HepG2 (cell line): ENCODE measurements around the gene IFT80. TPM values are rescaled to one million over a fixed set of nuclear protein-coding genes. Genes with fewer than 3 reads are reported as not detected.

Source experiments
- AGO1 ChIP-seq: fragments of 200-400 bp; formaldehyde crosslinking; IDR thresholded peaks from 2 replicates; pipeline ENCODE4 v1.6.1; 2017; ENCODE audit warnings: mild to moderate bottlenecking, low read depth, low read length, moderate library complexity; ENCODE audit not compliant: poor library complexity, severe bottlenecking
- ATF4 ChIP-seq, 2 experiments: fragments of 450-650 bp in 1 of 2; sonication (generic) in 1 of 2; formaldehyde crosslinking; IDR thresholded peaks; 2 replicates each; pipeline versions ENCODE4 v1.5.0 to v1.8.0; 2020 to 2022; ENCODE audit warnings: mild to moderate bottlenecking in 1 of 2, missing genetic modification reagents in 1 of 2
- CBX2 ChIP-seq, 2 experiments: fragments of 200-600 bp in 1 of 2; sonication (generic); formaldehyde crosslinking in 1 of 2; IDR thresholded peaks; 2 replicates each; pipeline versions ENCODE4 v1.7.0 to v1.8.1; 2018 to 2022; ENCODE audit warnings: low read depth in 2 of 2, low read length in 1 of 2, mild to moderate bottlenecking in 1 of 2, missing genetic modification reagents in 1 of 2
- CCDC6 ChIP-seq: sonication (generic); formaldehyde crosslinking; IDR thresholded peaks from 2 replicates; pipeline ENCODE4 v1.8.1; 2022; ENCODE audit warnings: mild to moderate bottlenecking, missing genetic modification reagents, moderate library complexity
- DMAP1 ChIP-seq: IDR thresholded peaks from 2 replicates; pipeline ENCODE4 v1.6.1; 2016
- DRAP1 ChIP-seq: IDR thresholded peaks from 2 replicates; pipeline ENCODE4 v1.6.1; 2016; ENCODE audit warnings: missing genetic modification reagents, missing compliant biosample characterization
- HHEX ChIP-seq: IDR thresholded peaks from 2 replicates; pipeline ENCODE4 v1.6.1; 2016; ENCODE audit warnings: control low read depth
- IRX3 ChIP-seq: sonication (generic); formaldehyde crosslinking; IDR thresholded peaks from 2 replicates; pipeline ENCODE4 v1.8.1; 2023; ENCODE audit warnings: mild to moderate bottlenecking, low read depth, missing genetic modification reagents, borderline replicate concordance
- KDM4B ChIP-seq: sonication (generic); formaldehyde crosslinking; IDR thresholded peaks from 2 replicates; pipeline ENCODE4 v1.4.0; 2020; ENCODE audit warnings: missing genetic modification reagents
- MAFF ChIP-seq: IDR thresholded peaks from 2 replicates; pipeline ENCODE4 v1.6.1; 2011; ENCODE audit warnings: low read depth, low read length, improper control_type of control experiment
- NFATC3 ChIP-seq: sonication (generic); formaldehyde crosslinking; IDR thresholded peaks from 2 replicates; pipeline ENCODE4 v1.5.1; 2020; ENCODE audit warnings: mild to moderate bottlenecking, missing genetic modification reagents
- PLRG1 ChIP-seq: fragments of 450-650 bp; conservative IDR thresholded peaks from 2 replicates; pipeline ENCODE4 v1.6.1; 2016
- POLR2G ChIP-seq: fragments of 200-400 bp; formaldehyde crosslinking; IDR thresholded peaks from 2 replicates; pipeline ENCODE4 v1.6.1; 2018; ENCODE audit warnings: mild to moderate bottlenecking, low read depth, low read length, moderate library complexity
- RFXANK ChIP-seq: IDR thresholded peaks from 2 replicates; pipeline ENCODE4 v1.6.1; 2016
- SALL1 ChIP-seq: sonication (generic); formaldehyde crosslinking; IDR thresholded peaks from 2 replicates; pipeline ENCODE4 v1.8.0; 2022; ENCODE audit warnings: mild to moderate bottlenecking, missing genetic modification reagents
- SMAD9 ChIP-seq: sonication (generic); formaldehyde crosslinking; IDR thresholded peaks from 2 replicates; pipeline ENCODE4 v1.5.1; 2020; ENCODE audit warnings: mild to moderate bottlenecking, missing genetic modification reagents
- STAG1 ChIP-seq: sonication (generic); formaldehyde crosslinking; IDR thresholded peaks from 2 replicates; pipeline ENCODE4 v1.4.0; 2020; ENCODE audit warnings: missing genetic modification reagents
- TARDBP ChIP-seq: sonication (generic); formaldehyde crosslinking; IDR thresholded peaks from 2 replicates; pipeline ENCODE4 v1.8.0; 2022; ENCODE audit warnings: mild to moderate bottlenecking, missing genetic modification reagents
- THAP11 ChIP-seq: IDR thresholded peaks from 2 replicates; pipeline ENCODE4 v1.6.1; 2016; ENCODE audit warnings: missing biosample characterization, missing genetic modification reagents
- YY1 ChIP-seq: IDR thresholded peaks from 2 replicates; pipeline ENCODE4 v1.6.1; 2011; ENCODE audit warnings: low read length, low read depth, moderate library complexity, mild to moderate bottlenecking; ENCODE audit not compliant: insufficient read depth, insufficient replicate concordance
- ZEB1 ChIP-seq: IDR thresholded peaks from 2 replicates; pipeline ENCODE4 v1.6.1; 2012; ENCODE audit warnings: mild to moderate bottlenecking, low read depth, inconsistent platforms; ENCODE audit not compliant: insufficient replicate concordance
- ZMAT5 ChIP-seq: sonication (generic); formaldehyde crosslinking; IDR thresholded peaks from 2 replicates; pipeline ENCODE4 v1.5.0; 2020; ENCODE audit warnings: mild to moderate bottlenecking, low read depth, missing genetic modification reagents, borderline replicate concordance
- ZNF124 ChIP-seq: sonication (generic); formaldehyde crosslinking; IDR thresholded peaks from 2 replicates; pipeline ENCODE4 v1.4.0; 2020; ENCODE audit warnings: missing genetic modification reagents
- ZNF317 ChIP-seq: sonication (generic); formaldehyde crosslinking; IDR thresholded peaks from 2 replicates; pipeline ENCODE4 v1.5.0; 2020; ENCODE audit warnings: mild to moderate bottlenecking, missing genetic modification reagents
- ZNF333 ChIP-seq: sonication (generic); formaldehyde crosslinking; IDR thresholded peaks from 2 replicates; pipeline ENCODE4 v1.4.0; 2020; ENCODE audit warnings: mild to moderate bottlenecking, missing genetic modification reagents, borderline replicate concordance
- ZNF441 ChIP-seq: sonication (generic); formaldehyde crosslinking; IDR thresholded peaks from 2 replicates; pipeline ENCODE4 v1.7.0; 2021; ENCODE audit warnings: missing genetic modification reagents, borderline replicate concordance
- ZNF782 ChIP-seq: sonication (generic); formaldehyde crosslinking; IDR thresholded peaks from 2 replicates; pipeline ENCODE4 v1.4.0; 2020; ENCODE audit warnings: missing genetic modification reagents, mild to moderate bottlenecking, borderline replicate concordance
- ZNF800 ChIP-seq: sonication (generic); formaldehyde crosslinking; IDR thresholded peaks from 2 replicates; pipeline ENCODE4 v1.4.0; 2020; ENCODE audit warnings: missing genetic modification reagents
- polyA plus RNA-seq, 8 experiments: library from polyadenylated mRNA; depleted of rRNA in 3 of 8; stranded (reverse) in 7 of 8; unstranded in 1 of 8; fragments of >200 nt; fragmentation: Illumina TruSeq in 4 of 8; extraction: Trizol in 4 of 8; gene quantifications; 2 replicates each; pipeline versions ENCODE4 v1.2.1 to v1.2.3, GENCODE V29; 2011 to 2016; ENCODE audit warnings: low read depth in 4 of 8, missing spikeins in 1 of 8, mixed read lengths in 1 of 8; ENCODE audit not compliant: insufficient read depth in 1 of 8
- total RNA-seq, 5 experiments: library from RNA; depleted of rRNA; stranded (reverse); fragments of >200 nt; fragmentation: Illumina TruSeq; extraction: Trizol; gene quantifications; 2 replicates each; pipeline ENCODE4 v1.2.3, GENCODE V29; 2016; ENCODE audit warnings: low read depth in 1 of 5

IFT80 gene
- total and polyA plus RNA-seq, 2 of the 13 experiments (the other 11 are each of a cell fraction or from before 2014, with no cell fraction given): 11.4 to 15.7 TPM

GRCh38 chr3:160225176-160226025 is 173.6 kb downstream of the IFT80 start, which contains the start of gene C3orf80 (continued):
- TF ChIP-seq KDM4B (CRISPR knock-in tag) (no peak), YY1 (peak; percentile 27), ZNF333 (CRISPR knock-in tag) (no peak), IRX3 (CRISPR knock-in tag) (peak; percentile 30; the same call in 1 of the 2 replicates), ZNF441 (CRISPR knock-in tag) (0 out of 2 replicates have a peak, but pooled peaks have one; percentile 24), ZEB1 (no peak), THAP11 (CRISPR knock-in tag) (no peak), SMAD9 (CRISPR knock-in tag) (no peak), ZNF124 (CRISPR knock-in tag) (no peak), MAFF (no peak), ZNF317 (CRISPR knock-in tag) (no peak), AGO1 (no peak), NFATC3 (CRISPR knock-in tag) (no peak), ZMAT5 (CRISPR knock-in tag) (no peak), ATF4 (CRISPR knock-in tag; IDR thresholded peaks at IDR 0.05) (no peak), ZNF800 (CRISPR knock-in tag) (peak; percentile 58; the same call in 1 of the 2 replicates), CCDC6 (CRISPR knock-in tag) (no peak; the same call in 1 of the 2 replicates), POLR2G (no peak), STAG1 (CRISPR knock-in tag) (no peak; the same call in 1 of the 2 replicates), RFXANK (CRISPR knock-in tag) (no peak), SALL1 (CRISPR knock-in tag) (peak; percentile 23; the same call in 1 of the 2 replicates), TARDBP (CRISPR knock-in tag) (no peak), CBX2 (IDR thresholded peaks at IDR 0.05; ENCODE audit: low read depth, low read length) (no peak), CBX2 (CRISPR knock-in tag; IDR thresholded peaks at IDR 0.05; ENCODE audit: low read depth) (peak; percentile 21; the same call in 1 of the 2 replicates), HHEX (CRISPR knock-in tag) (no peak), PLRG1 (no peak), DRAP1 (CRISPR knock-in tag) (no peak), ZNF782 (CRISPR knock-in tag) (no peak), DMAP1 (CRISPR knock-in tag) (no peak)
